Measurements from ENCODE around the gene RHAG. TPM values are rescaled to one million over a fixed set of nuclear protein-coding genes. Genes with fewer than 3 reads are reported as not detected.

The RHAG gene
- total and polyA plus RNA-seq, 7 donors, result 0.81 to 1.4 (median 0.83) TPM; not detected in 4

- Histone ChIP-seq H3K27ac (no peak overlapping the region), H3K9me3 (no peaks in the 10 kb centered on the region)
These were observed 79.5 kb downstream of the RHAG start for GRCh38 chr6:49557177-49557576.

GRCh38 chr6:49556429-49556837, 80.2 kb downstream of the RHAG start:
- Histone ChIP-seq H3K36me3 (no peaks in the 10 kb centered on the region), H3K4me3 (no peak overlapping the region), H3K27me3 (peaks cover 0 to 16% (median 4%) of the 10 kb centered on the region in 3 donors), H3K27ac (no peak overlapping the region), H3K4me1 (peaks cover 0 to 5% (median 2%) of the 10 kb centered on the region in 4 donors), H3K9me3 (no peaks in the 10 kb centered on the region)
- intact Hi-C loops (cut with DNase I), result no loop called here
- TF ChIP-seq EP300 (IDR thresholded peaks at IDR 0.05) (no peak), POLR2AphosphoS5 (IDR thresholded peaks at IDR 0.05) (no peak), POLR2A (IDR thresholded peaks at IDR 0.05) (no peak), CTCF (IDR thresholded peaks at IDR 0.05) (no peak)
- no peak for DNase-seq

More at GRCh38 chr6:49557177-49557576, 79.5 kb downstream of the RHAG start:
- H3K27me3 ChIP-seq, result peaks cover 0 to 8% (median 0%) of the 10 kb centered on the region in 3 donors
- no peak overlapping the region for H3K4me3 ChIP-seq
- DNase-seq, result no peak
- H3K4me1 ChIP-seq, result no peaks in the 10 kb centered on the region
- no peaks in the 10 kb centered on the region for H3K36me3 ChIP-seq
- intact Hi-C loops (cut with DNase I), result no loop called here
- TF ChIP-seq POLR2AphosphoS5 (IDR thresholded peaks at IDR 0.05), result no peak
- no peak for TF ChIP-seq EP300 (IDR thresholded peaks at IDR 0.05)
- TF ChIP-seq CTCF (IDR thresholded peaks at IDR 0.05), result no peak
- no peak for TF ChIP-seq POLR2A (IDR thresholded peaks at IDR 0.05)
- WGBS, 2 donors, result 69 to 80% methylated on average over 3 of the region's 3 CpGs

GRCh38 chr6:49555951-49556350, 80.7 kb downstream of the RHAG start:
- WGBS, 2 donors, result 70 to 72% methylated on average over 4 of the region's 4 CpGs
- TF ChIP-seq POLR2A (IDR thresholded peaks at IDR 0.05) (no peak), CTCF (IDR thresholded peaks at IDR 0.05) (no peak), POLR2AphosphoS5 (IDR thresholded peaks at IDR 0.05) (no peak), EP300 (IDR thresholded peaks at IDR 0.05) (no peak)
- Histone ChIP-seq H3K27ac (no peak overlapping the region), H3K9me3 (no peaks in the 10 kb centered on the region), H3K4me3 (no peak overlapping the region), H3K27me3 (peaks cover 1 to 20% (median 8%) of the 10 kb centered on the region in 3 donors), H3K36me3 (no peaks in the 10 kb centered on the region), H3K4me1 (peaks cover 0 to 10% (median 7%) of the 10 kb centered on the region in 4 donors)
- DNase-seq, result no peak
- intact Hi-C loops (cut with DNase I), result no loop called here

Other genes with a start within 250 kb of the RHAG start
- 10 to 100 TPM; 10.5 to 18.5 (median 15.4) TPM for gene MMUT, start 173.6 kb downstream of the RHAG start, total RNA-seq
- 10 to 100 TPM; 16.8 to 23.6 (median 17.1) TPM for gene MMUT, start 173.6 kb downstream of the RHAG start, polyA plus RNA-seq
- gene CENPQ, start 173.5 kb downstream of the RHAG start, total RNA-seq, result 1 to 10 TPM; 3.9 to 5.1 (median 4.2) TPM
- 1 to 10 TPM; 2.8 to 4.8 (median 4.8) TPM for gene CENPQ, start 173.5 kb downstream of the RHAG start, polyA plus RNA-seq
- not detected for gene GLYATL3, start 136.9 kb downstream of the RHAG start, total RNA-seq
- 1 to 10 TPM in 1 of 3 donors, not detected in 2; 1.8 TPM for gene GLYATL3, start 136.9 kb downstream of the RHAG start, polyA plus RNA-seq
- gene C6orf141, start 86.2 kb downstream of the RHAG start, total RNA-seq, result 1 to 10 TPM; 1.4 to 6.9 (median 3.8) TPM
- 1 to 10 TPM; 1.8 to 3.9 (median 3.4) TPM for gene C6orf141, start 86.2 kb downstream of the RHAG start, polyA plus RNA-seq
- gene CRISP2, start 76.7 kb upstream of the RHAG start, total RNA-seq, result not detected
- not detected for gene CRISP2, start 76.7 kb upstream of the RHAG start, polyA plus RNA-seq
- gene CRISP3, start 107.5 kb upstream of the RHAG start, total RNA-seq, result not detected
- gene CRISP3, start 107.5 kb upstream of the RHAG start, polyA plus RNA-seq, result under 1 TPM in 1 of 3 donors, not detected in 2; 0.60 TPM
- gene PGK2, start 150.4 kb upstream of the RHAG start, total RNA-seq, result not detected
- not detected for gene PGK2, start 150.4 kb upstream of the RHAG start, polyA plus RNA-seq
- gene CRISP1, start 229.7 kb upstream of the RHAG start, total RNA-seq, result not detected
- not detected for gene CRISP1, start 229.7 kb upstream of the RHAG start, polyA plus RNA-seq

Data from sigmoid colon (tissue), 7 donors.